ENCODE measurements around the gene TMEM176B.
"Not testable (repeated sequence)": the region's sequence is repeated elsewhere in the genome, so short reads cannot be mapped to it uniquely, and the experiment has no call there.

TMEM176B gene

DNA sequence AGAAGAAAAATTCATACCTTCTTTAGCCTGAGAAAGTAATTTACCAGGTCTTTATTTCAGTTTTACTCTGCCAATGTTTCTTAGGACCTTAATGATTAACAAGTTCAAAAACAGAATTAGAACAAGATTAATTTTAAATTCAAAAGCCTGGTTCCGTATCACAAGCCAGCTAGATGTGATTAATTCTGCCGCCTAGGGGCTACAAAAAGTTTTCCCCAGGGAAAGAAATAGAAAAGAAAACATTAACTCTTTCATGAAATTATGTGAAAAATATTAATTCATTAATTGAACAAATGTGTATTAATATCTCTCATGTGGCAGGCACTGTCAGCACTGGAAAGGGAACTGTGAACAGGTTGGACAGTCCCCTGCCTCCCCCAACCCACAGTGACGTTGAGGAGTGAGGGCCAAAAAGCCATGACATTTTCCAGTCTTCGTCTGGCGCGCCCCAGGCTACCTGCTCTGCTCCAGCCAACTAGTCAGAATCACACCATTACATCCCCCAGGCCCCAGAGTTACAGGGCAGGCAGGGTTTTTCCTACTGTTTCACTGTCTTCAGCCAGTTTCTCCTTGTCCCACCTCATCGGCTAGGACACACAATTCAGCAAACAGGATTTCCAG, 20.5 kb upstream of the TMEM176B start:
- no peak for DNase-seq

DNA sequence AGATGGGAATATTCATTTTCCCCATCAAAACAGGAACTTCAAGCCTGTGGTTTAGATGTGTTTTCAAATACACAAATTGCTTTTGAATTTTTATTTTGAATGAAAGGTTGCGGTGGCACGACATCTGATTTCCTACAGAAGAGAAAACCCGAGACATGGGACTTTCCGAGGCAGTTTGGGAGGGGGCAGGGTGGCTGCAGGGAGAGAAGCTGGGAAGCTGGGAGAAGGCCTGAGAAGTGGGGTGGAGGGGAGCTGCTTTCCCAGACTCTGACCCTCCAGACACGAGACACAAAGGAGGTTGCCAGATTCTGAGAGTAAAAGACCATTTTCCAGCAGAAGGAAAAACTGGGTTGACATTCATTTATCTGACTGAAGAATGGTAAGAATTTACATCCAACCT, 20.0 kb upstream of the TMEM176B start:
- no peak for DNase-seq

DNA sequence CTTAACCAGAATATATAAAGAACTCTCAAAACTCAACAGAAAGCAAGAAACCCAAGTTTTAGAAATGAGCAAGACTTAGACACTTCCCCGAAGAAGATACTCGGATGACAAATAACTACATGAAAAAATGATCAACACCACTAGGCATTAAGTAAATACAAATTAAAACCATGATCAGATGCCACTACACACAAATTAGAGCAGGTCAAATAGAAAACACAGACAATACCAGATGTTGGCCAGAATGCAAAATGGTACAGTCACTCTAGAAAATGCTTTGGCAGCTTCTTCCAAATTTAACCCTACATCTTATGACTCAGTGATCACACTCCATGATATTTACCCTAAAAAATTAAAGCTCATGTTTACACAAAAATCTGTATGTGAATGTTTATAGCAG, 18.8 kb upstream of the TMEM176B start:
- DNase-seq, result no peak

DNA sequence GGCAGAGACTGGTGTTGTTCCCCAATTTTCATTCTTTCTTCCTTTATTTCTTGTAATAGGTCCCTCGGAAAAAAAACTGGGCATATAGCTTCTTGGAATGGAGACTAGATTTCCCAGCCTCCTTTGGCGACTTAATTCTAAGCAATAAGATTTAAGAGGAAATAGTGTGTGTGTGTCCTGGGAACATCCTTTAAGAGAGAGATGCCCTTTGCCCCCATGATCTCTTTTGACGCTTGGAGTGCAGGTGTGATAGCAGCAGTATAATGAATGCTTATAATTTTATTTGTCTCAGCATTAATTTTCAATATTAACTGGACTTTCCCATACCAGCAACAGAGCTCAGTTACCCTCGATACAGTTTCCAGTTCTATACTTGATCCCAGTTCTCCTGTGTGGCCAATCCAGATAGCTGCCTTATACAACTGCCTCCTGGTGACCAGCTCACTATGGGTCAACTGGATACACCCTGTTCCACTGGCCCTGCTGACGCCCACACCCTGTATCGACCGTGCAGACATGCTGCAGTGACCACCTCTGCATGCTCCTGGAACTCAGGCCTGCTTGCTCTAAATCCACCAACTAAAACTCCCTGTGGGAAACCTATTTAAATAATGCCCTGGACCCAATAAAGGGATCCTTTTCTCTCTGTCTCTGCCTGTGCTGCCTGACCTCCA, 14.3 kb upstream of the TMEM176B start:
- no peak for DNase-seq

DNA sequence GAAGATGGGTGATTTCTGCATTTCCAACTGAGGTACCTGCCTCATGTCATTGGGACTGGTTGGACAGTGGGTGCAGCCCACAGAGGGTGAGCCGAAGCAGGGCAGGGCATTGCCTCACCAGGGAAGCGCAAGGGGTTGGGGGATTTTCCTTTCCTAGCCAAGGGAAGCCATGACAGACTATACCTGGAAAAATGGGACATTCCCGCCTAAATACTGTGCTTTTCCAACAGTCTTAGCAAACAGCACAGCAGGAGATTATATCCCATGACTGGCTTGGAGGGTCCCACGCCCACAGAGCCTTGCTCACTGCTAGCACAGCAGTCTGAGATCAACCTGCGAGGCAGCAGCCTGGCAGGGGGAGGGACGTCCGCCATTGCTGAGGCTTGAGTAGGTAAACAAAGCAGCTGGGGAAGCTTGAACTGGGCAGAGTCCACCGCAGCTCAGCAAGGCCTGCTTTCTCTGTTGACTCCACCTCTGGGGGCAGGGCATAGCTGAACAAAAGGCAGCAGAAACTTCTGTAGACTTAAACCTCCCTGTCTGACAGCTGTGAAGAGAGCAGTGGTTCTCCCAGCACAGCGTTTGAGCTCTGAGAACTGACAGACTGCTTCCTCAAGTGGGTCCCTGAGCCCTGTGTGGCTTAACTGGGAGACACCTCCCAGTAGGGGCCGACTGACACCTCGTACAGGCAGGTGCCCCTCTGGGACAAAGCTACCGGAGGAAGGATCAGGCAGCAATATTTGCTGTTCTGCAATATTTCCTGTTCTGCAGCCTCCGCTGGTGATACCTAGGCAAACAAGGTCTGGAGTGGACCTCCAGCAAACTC, 7.7 kb upstream of the TMEM176B start:
- not testable (repeated sequence) for DNase-seq

DNA sequence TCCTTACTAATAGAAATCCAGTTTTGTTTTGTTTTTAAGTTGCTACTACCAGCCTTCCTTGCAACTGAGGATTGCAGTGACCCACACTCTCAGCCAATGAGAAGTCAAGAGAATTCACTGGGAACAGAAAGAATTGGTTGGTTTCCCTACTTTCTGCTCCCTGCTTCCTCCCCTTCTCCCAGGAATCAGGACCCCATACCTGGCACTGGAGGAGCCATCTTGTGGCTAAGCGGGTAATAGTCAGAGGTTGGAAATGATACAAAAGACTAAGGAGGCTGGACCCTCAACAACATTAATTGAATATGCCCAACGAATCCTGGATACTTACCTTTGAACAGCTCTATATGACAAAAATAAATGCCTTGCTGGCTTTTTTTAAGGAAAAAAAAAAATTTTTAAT, 6.7 kb upstream of the TMEM176B start:
- DNase-seq, result no peak

DNA sequence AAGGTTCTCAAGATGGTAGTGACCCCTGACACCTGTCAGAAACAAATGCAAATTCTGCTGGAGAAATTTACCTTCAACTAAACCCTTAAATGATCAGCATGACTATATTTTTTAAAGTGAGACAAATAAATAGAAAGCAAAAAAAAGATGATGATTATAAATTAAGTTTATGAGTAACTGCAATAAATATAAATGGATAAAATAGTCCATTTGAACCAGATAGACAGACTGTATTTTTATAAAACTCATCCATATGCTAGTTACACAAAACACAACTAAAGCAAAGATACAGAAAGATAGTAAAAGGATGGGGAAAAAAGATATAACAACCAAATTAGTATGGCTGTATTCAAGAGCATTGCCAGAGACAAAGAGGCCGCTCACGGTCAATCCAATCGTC, 6.3 kb upstream of the TMEM176B start:
- no peak for DNase-seq

DNA sequence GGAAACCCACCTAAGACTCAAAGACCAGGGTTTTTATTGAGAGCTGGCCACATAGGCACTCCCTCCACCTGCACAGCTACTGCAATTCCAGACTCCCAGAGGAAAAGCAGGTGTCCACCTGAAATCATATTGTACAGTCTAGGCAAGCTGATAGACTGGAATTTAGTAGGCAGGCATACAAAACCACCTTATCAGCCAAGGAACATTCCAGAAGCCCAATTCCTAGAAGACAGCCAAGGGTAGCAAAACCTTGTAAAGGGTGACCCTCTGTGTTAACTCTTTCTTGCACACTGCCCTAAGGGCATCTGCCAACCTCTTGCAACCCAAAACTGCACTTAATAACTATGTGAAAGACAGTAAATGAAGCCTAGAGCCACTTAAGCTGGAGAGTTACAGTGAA, 5.7 kb upstream of the TMEM176B start:
- no peak for DNase-seq

DNA sequence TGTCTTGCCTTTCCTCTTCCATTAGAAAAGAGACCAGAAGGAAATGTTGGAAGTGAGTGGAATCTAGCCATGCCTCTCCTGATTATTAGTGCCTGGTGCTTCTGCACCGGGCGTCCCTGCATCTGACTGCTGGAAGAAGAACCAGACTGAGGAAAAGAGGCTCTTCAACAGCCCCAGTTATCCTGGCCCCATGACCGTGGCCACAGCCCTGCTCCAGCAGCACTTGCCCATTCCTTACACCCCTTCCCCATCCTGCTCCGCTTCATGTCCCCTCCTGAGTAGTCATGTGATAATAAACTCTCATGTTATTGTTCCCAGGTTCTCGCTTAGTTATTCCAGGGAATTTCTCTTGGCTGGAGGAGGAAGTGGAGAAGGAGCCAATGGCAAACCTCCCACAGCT, 4.6 kb upstream of the TMEM176B start:
- DNase-seq, result no peak

DNA sequence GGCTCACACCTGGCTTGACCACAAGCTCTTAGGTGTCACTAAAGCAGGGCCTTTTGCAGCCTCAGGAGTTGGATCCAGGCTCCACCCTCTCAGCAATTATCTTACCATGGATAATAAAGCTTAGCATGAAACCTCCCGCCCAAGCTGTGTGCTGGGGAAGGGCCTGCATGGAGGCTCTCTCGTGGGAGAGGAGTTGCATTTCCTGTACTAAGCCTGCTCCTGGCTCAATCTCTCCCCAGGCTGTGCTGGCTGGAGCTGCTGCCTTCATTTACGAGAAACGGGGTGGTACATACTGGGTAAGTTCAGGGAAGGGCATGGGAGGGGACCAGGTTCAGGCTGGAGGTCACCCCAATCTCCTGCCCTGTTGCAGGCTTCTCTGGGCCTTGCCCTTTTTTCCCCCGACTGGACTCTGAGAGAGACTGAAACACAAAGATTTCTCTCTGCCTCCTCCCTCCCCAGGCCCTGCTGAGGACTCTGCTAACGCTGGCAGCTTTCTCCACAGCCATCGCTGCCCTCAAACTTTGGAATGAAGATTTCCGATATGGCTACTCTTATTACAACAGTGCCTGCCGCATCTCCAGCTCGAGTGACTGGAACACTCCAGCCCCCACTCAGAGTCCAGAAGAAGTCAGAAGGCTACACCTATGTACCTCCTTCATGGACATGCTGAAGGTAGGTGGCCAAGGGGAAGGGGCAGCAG, 3.1 kb upstream of the TMEM176B start:
- no peak for DNase-seq

DNA sequence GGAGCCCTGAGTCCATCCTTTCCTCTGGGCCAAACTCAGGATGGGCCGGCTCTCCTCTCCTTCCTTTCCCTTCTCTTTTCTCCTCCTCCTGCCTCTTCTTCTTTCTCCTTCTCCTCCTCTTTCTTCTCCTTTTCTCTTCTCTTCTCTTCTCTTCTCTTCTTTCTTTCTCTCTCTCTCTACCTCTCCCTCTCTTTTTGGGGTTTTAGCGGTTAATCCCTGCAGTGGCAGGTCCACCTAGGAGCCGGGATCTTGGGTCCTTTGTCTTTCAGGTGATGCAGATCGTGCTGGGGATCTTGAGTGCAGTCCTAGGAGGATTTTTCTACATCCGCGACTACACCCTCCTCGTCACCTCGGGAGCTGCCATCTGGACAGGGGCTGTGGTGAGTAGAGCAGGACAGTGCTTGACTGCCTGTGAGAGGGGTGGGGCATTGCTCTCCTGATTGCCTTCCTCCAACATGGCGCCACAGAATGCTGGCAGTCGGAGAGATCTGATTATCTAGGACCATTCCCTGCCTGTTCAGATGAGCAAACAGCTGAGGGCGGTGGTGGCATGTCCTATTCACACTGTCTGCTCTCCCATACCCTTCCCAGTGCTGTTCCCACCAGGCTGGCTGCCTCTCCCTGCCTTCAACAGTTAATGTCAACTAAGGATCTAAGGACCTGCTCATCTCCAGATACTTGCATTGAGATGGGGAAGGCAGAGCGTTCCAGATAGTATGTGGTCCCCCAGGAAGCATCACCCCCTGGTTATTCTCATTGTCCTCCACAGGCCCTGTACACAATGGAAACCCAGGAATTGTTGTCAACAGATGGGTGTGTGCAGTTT, 2.0 kb upstream of the TMEM176B start:
- DNase-seq, result no peak

DNA sequence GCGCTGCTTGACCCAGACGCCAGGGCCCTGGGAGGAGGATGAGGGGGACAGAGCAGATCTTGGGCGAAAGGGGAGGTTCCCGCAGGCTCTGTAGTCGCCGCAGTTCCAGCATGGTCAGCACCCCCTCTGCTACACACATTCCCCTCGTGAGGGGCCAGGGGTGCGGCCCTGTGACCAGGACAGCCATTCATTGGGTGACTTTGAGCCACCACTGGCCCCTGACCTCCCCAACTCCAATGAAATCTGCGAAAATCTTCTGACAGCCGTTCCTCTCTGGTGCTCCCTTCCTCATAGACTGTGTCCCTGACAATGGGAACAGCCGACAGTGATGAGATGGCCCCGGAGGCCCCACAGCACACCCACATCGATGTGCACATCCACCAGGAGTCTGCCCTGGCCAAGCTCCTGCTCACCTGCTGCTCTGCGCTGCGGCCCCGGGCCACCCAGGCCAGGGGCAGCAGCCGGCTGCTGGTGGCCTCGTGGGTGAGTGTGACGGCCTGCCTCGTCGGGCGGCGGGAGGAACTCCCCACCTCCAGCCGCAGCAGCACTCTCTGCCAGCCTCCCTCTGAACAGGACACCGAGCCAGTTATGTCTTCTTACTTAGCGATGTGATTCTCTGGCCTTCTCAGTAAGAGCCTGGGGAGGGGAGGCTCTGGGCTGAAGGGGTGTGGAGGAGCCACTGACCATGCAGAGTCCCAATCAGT, 1.2 kb upstream of the TMEM176B start:
- DNase-seq, result no peak

DNA sequence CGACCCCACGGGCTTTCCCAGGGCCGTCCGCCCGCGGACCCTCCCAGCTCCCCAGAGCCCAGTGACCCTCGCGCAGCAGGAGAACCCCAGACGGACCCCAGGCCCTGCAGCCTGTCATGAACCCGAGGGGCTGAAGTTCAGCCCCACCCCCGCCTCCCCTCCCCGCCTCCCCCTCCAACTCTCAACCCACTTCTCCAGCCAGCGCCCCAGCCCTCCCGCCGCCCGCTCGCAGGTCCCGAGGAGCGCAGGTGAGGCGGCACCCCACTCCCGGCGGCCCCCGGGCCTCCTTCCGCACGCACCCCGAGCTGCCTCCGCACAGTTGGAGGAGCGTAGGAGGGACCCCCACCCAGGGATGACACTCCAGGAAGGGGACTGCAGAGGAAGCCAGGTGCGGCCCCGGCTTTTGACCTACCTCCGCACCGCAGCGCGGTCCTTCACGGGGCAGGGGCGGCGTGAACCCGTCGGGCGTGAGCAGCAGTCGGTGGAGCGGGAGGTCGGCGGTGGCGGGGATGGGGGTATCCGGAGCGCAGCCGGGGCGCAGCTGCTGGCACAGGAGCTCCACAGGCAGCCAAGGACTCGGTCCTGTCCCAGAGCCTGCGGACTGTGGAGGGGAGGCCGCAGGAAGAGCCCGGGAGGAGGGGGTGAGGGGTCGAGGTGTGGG, 547 bp upstream of the TMEM176B start, which contains the start of gene TMEM176A:
Gene TMEM176A (plus strand): TSS at position 189 of the 661 bp plus-strand sequence. CDS start 782 bp downstream, outside the sequence.
- peak; percentile 5 for DNase-seq

DNA sequence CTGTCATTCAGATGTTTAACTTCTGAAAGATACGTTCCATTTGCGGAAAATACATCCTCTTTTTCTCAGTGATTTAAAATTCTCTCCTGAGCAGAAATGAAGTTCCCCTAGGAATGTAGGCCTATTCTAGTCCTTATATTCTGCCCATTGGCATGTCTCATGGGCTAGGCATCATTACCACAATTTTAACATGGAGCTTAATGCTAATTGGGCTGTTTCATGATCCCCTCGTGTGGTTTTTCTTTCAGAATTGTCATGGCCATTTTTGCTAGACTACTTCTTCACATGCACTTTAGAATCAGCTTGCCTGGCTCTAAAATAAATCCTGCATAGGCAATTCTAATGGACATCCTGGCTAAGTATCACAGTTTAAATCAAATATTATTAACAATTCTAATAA, 1.0 kb downstream of the TMEM176B start:
- DNase-seq, result no peak

DNA sequence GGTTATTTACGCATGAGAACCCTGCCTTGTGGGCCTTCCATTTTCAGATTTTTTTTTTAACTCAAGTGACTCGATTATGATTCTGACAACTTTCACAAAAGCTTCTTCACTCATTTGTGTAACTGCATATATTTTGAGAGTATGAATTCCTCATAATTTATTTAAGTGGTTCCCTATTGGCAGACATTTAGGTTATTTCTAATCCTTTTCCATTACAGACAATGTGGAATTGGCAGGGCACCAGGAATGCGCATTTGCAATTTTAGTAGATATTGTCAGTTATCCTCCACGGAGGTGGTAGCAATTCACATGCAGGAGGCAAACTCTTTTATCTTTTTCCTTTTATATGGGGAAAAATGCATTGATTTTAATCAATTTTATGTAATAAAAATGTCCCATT, 2.5 kb downstream of the TMEM176B start:
- no peak for DNase-seq

DNA sequence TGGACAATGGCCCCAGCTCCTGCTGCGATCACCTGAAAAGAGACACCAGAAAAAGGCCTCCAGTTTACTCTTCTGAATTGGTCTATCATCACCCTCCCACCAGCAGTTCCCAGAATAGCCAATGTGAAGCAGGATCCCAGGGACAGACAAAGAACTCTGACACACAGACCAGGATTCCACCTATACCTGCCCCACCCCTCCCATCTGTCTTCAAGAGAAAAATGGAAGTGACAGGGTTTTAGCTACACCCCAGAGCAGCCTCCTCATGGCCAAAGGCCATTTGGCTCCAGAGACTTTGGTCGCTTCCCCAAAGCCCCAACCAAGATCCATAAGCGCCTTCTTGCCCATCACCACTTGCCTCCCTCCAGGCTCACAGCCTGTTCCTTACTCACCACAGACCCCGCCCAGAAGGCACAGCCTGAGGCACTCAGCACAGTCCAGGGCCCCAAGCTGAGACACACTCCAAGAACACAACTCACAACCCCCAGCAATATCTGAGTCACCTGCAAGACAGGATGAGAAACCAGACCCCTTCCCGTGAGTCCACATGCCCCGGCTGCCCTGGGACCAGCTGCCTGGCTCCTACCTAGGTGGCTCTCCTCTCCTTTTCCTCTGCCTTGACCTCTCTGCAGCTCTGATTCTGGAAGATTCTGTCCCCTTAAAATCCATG, 6.5 kb downstream of the TMEM176B start:
- DNase-seq, result no peak

DNA sequence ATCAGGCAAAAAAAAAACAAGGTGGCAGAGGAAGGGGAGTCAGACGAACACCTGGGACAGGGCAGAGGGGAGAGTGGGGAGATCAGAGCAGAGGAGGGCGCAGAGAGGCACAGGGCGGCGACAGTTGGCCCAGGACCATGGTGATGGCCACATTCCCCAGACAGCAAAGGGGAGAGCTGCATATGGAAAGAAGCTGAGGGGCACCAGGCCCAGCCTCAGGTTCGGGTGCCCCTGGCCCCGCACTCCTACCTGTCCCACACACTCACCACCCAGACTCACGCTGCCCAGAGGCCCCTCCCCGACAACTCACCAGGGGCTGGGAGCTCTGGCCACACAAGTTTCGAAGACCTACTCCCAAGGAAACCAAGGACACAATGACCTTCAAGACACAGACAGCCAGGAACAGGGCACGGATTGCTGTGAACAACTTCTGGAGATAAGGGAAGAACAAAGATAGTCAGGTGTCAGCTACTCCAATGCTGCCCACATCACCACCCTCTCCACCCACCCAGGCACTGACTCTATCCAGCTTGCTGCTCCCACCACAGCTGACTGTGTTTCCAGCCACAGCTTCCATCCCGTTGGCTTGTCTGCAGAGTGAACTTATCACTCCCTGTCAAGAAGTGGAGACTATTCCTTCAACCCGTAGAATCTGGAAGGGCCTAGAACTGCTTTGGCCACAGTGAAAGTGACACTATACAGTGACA, 8.3 kb downstream of the TMEM176B start:
- DNase-seq, result no peak

DNA sequence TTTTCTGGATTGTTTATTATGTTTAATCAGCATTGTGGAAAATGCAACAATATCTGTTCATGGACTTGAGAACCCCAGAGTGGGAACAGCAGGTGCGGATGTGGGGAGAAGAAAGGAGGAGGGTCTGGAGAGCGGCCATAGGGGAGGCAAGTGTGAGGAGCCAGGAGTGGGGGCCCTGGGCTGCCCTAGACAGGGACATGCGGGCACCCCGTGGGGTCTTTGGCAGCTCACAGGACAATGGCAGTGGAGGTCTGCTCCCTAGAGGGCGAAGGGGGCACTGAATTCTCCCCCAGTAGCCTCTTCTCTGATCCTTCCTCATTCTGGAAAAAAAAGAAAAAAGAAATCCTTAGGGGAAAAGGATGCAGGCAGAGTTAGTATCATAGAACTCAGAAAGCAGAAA, 8.9 kb downstream of the TMEM176B start:
- DNase-seq, result no peak

DNA sequence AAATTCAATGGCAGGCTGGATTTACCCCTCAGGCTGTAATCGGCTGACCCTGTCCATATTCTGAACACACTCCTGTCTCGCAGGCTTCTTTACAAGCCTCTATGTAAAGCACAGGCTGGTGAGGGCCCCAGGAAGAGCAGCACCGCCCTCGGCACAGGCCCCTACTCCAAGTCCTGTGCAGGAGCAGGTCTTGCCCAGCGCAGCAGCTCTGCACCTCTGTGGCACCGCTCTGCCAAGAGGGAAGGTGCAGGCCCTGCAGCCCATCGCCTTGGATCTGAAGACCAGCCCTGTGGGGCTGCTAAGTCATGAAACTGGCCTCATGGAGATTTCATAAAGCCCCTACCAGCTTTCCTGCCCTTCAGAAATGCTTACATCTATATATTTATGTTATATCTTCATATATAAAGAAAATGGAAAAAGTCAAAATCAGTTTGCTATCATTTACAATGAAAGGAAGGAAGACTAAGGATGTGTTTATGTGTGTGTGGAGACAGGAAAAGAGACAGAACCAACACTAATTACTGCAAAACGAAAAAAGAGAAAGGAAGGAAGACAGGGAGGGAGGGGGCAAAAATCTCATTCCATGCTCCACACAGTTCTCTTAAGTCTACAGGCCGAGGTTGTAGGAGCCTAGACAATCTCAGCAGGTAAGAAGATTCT, 9.6 kb downstream of the TMEM176B start:
- no peak for DNase-seq
